Adrenal gland (tissue), 19 donors: ENCODE results near the gene CYYR1. TPM values are rescaled to one million over a fixed set of nuclear protein-coding genes. Genes with fewer than 3 reads are reported as not detected.

Experiments used
- DNase-seq, 7 donors: peaks; one replicate each; pipeline ENCODE4 v3.0.0-alpha.2; 2019 to 2020
- H3K27ac ChIP-seq, 5 donors: fragments of 200-600 bp; sonication (generic) in 4 of 5; 1 replicate in 3 of 5; 2 replicates in 2 of 5; pipeline versions ENCODE4 v1.5.1 to v1.8.0; 2016 to 2020; ENCODE audit warnings: mild to moderate bottlenecking in 1 of 5
- H3K27me3 ChIP-seq: fragments of 200-600 bp; 2 replicates; pipeline ENCODE4 v1.8.0; 2021
- H3K36me3 ChIP-seq, 2 donors: fragments of 200-600 bp; replicated peaks in 1 of 2; 1 replicate in 1 of 2; 2 replicates in 1 of 2; pipeline versions ENCODE4 v1.5.1 to v1.8.0; 2018 to 2022
- H3K4me1 ChIP-seq, 2 donors: fragments of 200-600 bp; replicated peaks in 1 of 2; 1 replicate in 1 of 2; 2 replicates in 1 of 2; pipeline versions ENCODE4 v1.5.1 to v1.8.0; 2018 to 2021
- H3K4me3 ChIP-seq, 4 donors: fragments of 200-600 bp; sonication (generic) in 3 of 4; one replicate each; pipeline ENCODE4 v1.5.1; 2016 to 2018
- H3K9me3 ChIP-seq, 3 donors: fragments of 200-600 bp; sonication (generic) in 1 of 3; replicated peaks in 1 of 3; 1 replicate in 2 of 3; 2 replicates in 1 of 3; pipeline versions ENCODE4 v1.5.1 to v1.8.0; 2016 to 2021
- POLR2A ChIP-seq, 2 donors: fragments of 450-650 bp; IDR thresholded peaks; one replicate each; pipeline ENCODE4 v1.6.1; 2017; ENCODE audit warnings: antibody characterized with exemption in 2 of 2, mild to moderate bottlenecking in 2 of 2, moderate library complexity in 1 of 2
- WGBS, 4 donors: extraction: QIAGEN DNeasy Blood & Tissue Kit in 2 of 4; methylation state at CpG; one replicate each; pipeline versions ENCODE4 v1.1.5 to v1.1.7; 2013 to 2017; 5-methylcytosine and 5-hydroxymethylcytosine counted together
- intact Hi-C, 2 donors: fragments of 100-400 bp; cut with DNase I; formaldehyde crosslinking; loops; one replicate each; pipeline versions ENCODE4 v1.14.1 to v1.15.0; 2022 to 2023
- long read RNA-seq, 10 donors: library from polyadenylated mRNA in 3 of 10; unstranded in 2 of 10; stranded (forward) in 1 of 10; transcript quantifications; one replicate each; pipeline ENCODE4 v2.0.0 and lab custom pipeline, GENCODE V29; 2021 to 2026
- polyA plus RNA-seq, 3 donors: library from polyadenylated mRNA; stranded (reverse); fragments of 200-250 nt in 2 of 3; fragments of 350-450 nt in 1 of 3; fragmentation: Illumina TruSeq in 1 of 3; extraction: RNeasy Lipid Tissue Mini Kit (QIAGEN cat#74804) in 1 of 3; gene quantifications; one replicate each; pipeline ENCODE4 v1.2.3, GENCODE V29; 2013 to 2014
- total RNA-seq, 9 donors: library from RNA; depleted of rRNA in 4 of 9; stranded (reverse); fragments of >200 nt in 4 of 9; fragments of 120-200 nt in 1 of 9; fragmentation: NEBNext Ultra II Directional in 1 of 9; extraction: Animal tissue kit (Norgen Biotek cat#: 25700) in 1 of 9; gene quantifications; one replicate each; pipeline versions ENCODE4 v1.1.0 to v1.2.4, GENCODE V29; 2013 to 2023
- TF ChIP-seq, protein P1 (sequence below), 6 experiments: fragments of 450-650 bp in 4 of 6; fragments of 200-600 bp in 2 of 6; sonication (generic) in 1 of 6; IDR thresholded peaks; 1 replicate in 5 of 6; 2 replicates in 1 of 6; pipeline versions ENCODE4 v1.5.1 to v1.8.0; 2016 to 2021; ENCODE audit warnings: antibody characterized with exemption in 6 of 6, mild to moderate bottlenecking in 2 of 6, moderate library complexity in 1 of 6
- donor health status: healthy with polysubstance abuse.
- donor health status: Bipolar disorder and iron deficiency.
- donor health status: DM: yes; HTN: yes; CAD: no.
- donor health status: DM: no; HTN: no; CAD: no.
- donor health status: DM: no; HTN: no; CAD: no.
- donor health status: DM: yes; HTN: yes; CAD: no.

CYYR1 gene
- total RNA-seq (100 to 1,000 TPM in 1 of 9 donors, 10 to 100 TPM in 8; 30.4 to 114 (median 61.3) TPM), polyA plus RNA-seq (100 to 1,000 TPM in 1 of 3 donors, 10 to 100 TPM in 2; 36.7 to 106 (median 43.9) TPM)
- long read RNA-seq, donor 1, transcript CYYR1-201 (4 exons, 3,101 nt), result major isoform, 24 of 79 reads
- long read RNA-seq, donor 1, partial matches to known transcripts, result 53 of 79 reads
- long read RNA-seq, donor 1, other reads (novel, unspliced or antisense), result 0 of 79 reads
- long read RNA-seq, donor 2, transcript CYYR1-201 (4 exons, 3,101 nt), result major isoform, 19 of 62 reads
- long read RNA-seq, donor 2, partial matches to known transcripts, result 32 of 62 reads
- long read RNA-seq, donor 2, other reads (novel, unspliced or antisense), result 11 of 62 reads
- long read RNA-seq, donor 3, transcript CYYR1-201 (4 exons, 3,101 nt), result major isoform, 24 of 45 reads
- long read RNA-seq, donor 3, partial matches to known transcripts, result 7 of 45 reads
- long read RNA-seq, donor 3, other reads (novel, unspliced or antisense), result 12 of 45 reads
- long read RNA-seq, donor 4, transcript CYYR1-201 (4 exons, 3,101 nt), result major isoform, 33 of 70 reads
- long read RNA-seq, donor 4, partial matches to known transcripts, result 0 of 70 reads
- long read RNA-seq, donor 4, other reads (novel, unspliced or antisense), result 34 of 70 reads
- long read RNA-seq, donor 5, transcript CYYR1-201 (4 exons, 3,101 nt), result major isoform, 118 of 226 reads
- long read RNA-seq, donor 5, partial matches to known transcripts, result 12 of 226 reads
- long read RNA-seq, donor 5, other reads (novel, unspliced or antisense), result 92 of 226 reads
- long read RNA-seq, donor 6, transcript CYYR1-201 (4 exons, 3,101 nt), result major isoform, 20 of 49 reads
- long read RNA-seq, donor 6, partial matches to known transcripts, result 0 of 49 reads
- long read RNA-seq, donor 6, other reads (novel, unspliced or antisense), result 27 of 49 reads
- long read RNA-seq, donor 7, transcript CYYR1-201 (4 exons, 3,101 nt), result major isoform, 10 of 40 reads
- long read RNA-seq, donor 7, partial matches to known transcripts, result 19 of 40 reads
- long read RNA-seq, donor 7, other reads (novel, unspliced or antisense), result 9 of 40 reads
- long read RNA-seq, donor 8, transcript CYYR1-201 (4 exons, 3,101 nt), result major isoform, 19 of 113 reads
- long read RNA-seq, donor 8, partial matches to known transcripts, result 76 of 113 reads
- long read RNA-seq, donor 8, other reads (novel, unspliced or antisense), result 18 of 113 reads
- long read RNA-seq, donor 9, transcript CYYR1-201 (4 exons, 3,101 nt), result major isoform, 15 of 38 reads
- long read RNA-seq, donor 9, partial matches to known transcripts, result 14 of 38 reads
- long read RNA-seq, donor 9, other reads (novel, unspliced or antisense), result 9 of 38 reads
- long read RNA-seq, donor 10, transcript CYYR1-201 (4 exons, 3,101 nt), result major isoform, 13 of 65 reads
- long read RNA-seq, donor 10, partial matches to known transcripts, result 40 of 65 reads
- long read RNA-seq, donor 10, other reads (novel, unspliced or antisense), result 12 of 65 reads

DNA sequence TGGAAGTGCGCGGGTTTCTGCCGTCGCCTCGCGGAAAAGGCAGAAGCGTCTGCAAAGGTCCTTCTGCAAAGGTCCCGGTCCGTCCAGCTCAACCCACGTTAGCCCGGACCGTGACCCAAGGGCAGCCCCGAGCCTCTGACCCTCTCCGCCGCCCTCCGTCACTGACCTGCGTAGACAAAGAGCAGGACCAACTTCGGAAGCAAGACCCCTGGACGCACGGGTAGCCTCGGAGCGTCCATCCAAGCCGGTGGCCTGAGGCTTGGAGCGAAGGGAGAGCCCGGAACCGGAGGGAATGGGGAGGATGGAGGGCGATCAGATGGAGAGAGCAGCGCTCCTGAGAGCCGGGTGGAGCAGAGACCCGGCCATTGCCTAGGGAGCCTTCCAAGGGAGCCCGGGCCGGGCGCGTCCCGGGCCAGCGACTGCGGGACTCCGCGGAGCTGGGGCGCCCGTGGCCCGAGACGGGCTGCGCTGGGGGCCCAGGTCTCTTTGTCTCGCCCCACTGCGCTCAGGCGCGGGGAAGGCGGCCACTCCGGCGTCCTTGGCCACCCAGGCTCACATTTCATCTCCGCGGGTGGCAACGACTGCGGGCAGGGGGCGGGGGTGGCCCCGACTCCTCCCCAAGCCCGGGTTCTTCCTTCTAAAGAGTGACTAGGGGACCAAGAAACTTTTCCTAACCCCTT is at the start of gene CYYR1:
Gene CYYR1, minus strand, starts transcription at position 585 of the 680 bp plus-strand sequence. Its CDS starts 346 bp downstream, at position 239.
- Histone ChIP-seq H3K4me3 (peak within 1 kb of the TSS in 3 of 4 donors; percentile 64 to 81 (median 75)), H3K27ac (peak within 1 kb of the TSS; percentile 50 to 90 (median 83)), H3K36me3 (no peaks in the 10 kb centered on the region), H3K9me3 (peaks cover 0 to 8% (median 0%) of the 10 kb centered on the region in 3 donors), H3K27me3 (no peaks in the 10 kb centered on the region), H3K4me1 (peaks cover 0 to 5% of the 10 kb centered on the region in 2 donors)
- DNase-seq, result peak; percentile 58 to 74 (median 70)
- intact Hi-C loops, result loop anchor here in 1 of 2 donors (10.0 kb wide), 1 partner anchor 142 kb away; no protein-coding TSS in a partner anchor
- 1 to 2% (median 1%) methylated on average over 44 to 58 of the region's 58 CpGs for WGBS, 4 donors
- TF ChIP-seq, protein P1, sequence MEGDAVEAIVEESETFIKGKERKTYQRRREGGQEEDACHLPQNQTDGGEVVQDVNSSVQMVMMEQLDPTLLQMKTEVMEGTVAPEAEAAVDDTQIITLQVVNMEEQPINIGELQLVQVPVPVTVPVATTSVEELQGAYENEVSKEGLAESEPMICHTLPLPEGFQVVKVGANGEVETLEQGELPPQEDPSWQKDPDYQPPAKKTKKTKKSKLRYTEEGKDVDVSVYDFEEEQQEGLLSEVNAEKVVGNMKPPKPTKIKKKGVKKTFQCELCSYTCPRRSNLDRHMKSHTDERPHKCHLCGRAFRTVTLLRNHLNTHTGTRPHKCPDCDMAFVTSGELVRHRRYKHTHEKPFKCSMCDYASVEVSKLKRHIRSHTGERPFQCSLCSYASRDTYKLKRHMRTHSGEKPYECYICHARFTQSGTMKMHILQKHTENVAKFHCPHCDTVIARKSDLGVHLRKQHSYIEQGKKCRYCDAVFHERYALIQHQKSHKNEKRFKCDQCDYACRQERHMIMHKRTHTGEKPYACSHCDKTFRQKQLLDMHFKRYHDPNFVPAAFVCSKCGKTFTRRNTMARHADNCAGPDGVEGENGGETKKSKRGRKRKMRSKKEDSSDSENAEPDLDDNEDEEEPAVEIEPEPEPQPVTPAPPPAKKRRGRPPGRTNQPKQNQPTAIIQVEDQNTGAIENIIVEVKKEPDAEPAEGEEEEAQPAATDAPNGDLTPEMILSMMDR (IDR thresholded peaks at IDR 0.05), result no peak
- peak in 1 of 2 donors; percentile 71 for TF ChIP-seq POLR2A (IDR thresholded peaks at IDR 0.05)

DNA sequence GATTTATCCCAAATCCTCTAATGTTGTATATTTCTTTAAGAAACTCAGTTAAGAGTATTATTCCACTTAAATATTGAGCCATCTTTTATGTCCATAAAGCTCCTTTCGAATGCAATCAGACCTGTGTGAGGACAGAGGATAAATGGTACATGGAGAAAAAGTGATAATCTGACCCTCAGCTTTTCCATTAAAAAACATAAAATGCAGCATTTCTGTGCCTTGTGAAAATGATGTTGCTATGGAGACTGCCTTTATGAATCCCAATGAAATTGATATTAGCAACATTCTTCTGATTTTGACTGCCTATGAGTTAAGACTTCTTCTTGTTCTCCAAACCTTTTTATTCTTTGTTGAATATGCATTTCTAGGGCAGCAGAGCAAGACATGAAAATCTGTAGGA is 44.1 kb upstream of the CYYR1 start:
- Histone ChIP-seq H3K27me3 (no peaks in the 10 kb centered on the region), H3K4me1 (no peaks in the 10 kb centered on the region), H3K27ac (no peak overlapping the region), H3K4me3 (no peak overlapping the region), H3K36me3 (no peaks in the 10 kb centered on the region), H3K9me3 (no peaks in the 10 kb centered on the region)
- 30 to 54% (median 43%) methylated on average over 1 of the region's 1 CpG for WGBS, 4 donors
- intact Hi-C loops, result no loop called here
- no peak for TF ChIP-seq POLR2A (IDR thresholded peaks at IDR 0.05)
- TF ChIP-seq, protein P1 (IDR thresholded peaks at IDR 0.05), result no peak
- no peak for DNase-seq

DNA sequence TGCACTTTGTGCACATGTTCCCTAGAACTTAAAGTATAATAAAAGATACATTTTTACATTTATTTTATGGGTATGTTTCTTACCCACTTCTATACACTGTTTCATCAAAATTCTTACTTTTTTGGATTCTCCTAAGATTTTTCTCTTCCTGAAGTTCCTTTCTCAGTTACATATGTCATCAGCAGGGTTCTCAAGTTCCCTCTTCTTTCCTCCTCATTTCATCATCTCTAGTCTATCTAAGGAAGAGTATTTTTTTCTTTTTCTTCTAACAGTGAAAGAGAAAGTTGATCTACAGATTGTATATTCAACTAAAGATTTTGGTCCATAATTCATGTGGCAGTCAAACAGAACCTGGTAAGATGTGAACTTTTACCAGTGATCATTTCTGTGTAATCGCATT is 41.2 kb upstream of the CYYR1 start:
- 91 to 96% (median 95%) methylated on average over 1 of the region's 1 CpG for WGBS, 4 donors
- TF ChIP-seq, protein P1 (IDR thresholded peaks at IDR 0.05), result no peak
- no peak for TF ChIP-seq POLR2A (IDR thresholded peaks at IDR 0.05)
- intact Hi-C loops, result no loop called here

More for the DNA sequence above, 41.2 kb upstream of the CYYR1 start:
- Histone ChIP-seq H3K36me3 (no peaks in the 10 kb centered on the region), H3K27me3 (no peaks in the 10 kb centered on the region), H3K27ac (no peak overlapping the region), H3K4me1 (no peaks in the 10 kb centered on the region), H3K4me3 (no peak overlapping the region), H3K9me3 (no peaks in the 10 kb centered on the region)
- no peak for DNase-seq
